Osteoblast (primary cell): ENCODE results near the gene PIWIL4. TPM values are rescaled to one million over a fixed set of nuclear protein-coding genes. Genes with fewer than 3 reads are reported as not detected.
A peak's percentile ranks its signal among the peaks of the same experiment; 100 is the strongest.
"Not testable (repeated sequence)": the region's sequence is repeated elsewhere in the genome, so short reads cannot be mapped to it uniquely, and the experiment has no call there.

Experiments
- DNase-seq: peaks from one replicate; pipeline ENCODE4 v3.0.0; 2011; ENCODE audit warnings: low spot score, mixed read lengths; ENCODE audit not compliant: insufficient read length; ENCODE audit errors: missing footprints
- H2AFZ ChIP-seq: 2 replicates; pipeline ENCODE4 v1.6.0; 2011; ENCODE audit warnings: mild to moderate bottlenecking, low read length
- H3K27ac ChIP-seq: 2 replicates; pipeline ENCODE4 v1.5.1; 2011; ENCODE audit warnings: mild to moderate bottlenecking, low read depth, low read length, moderate library complexity
- H3K27me3 ChIP-seq: 2 replicates; pipeline ENCODE4 v1.6.0; 2012; ENCODE audit warnings: mild to moderate bottlenecking, control low read depth, inconsistent platforms, low read length, moderate library complexity; ENCODE audit not compliant: insufficient read depth
- H3K36me3 ChIP-seq: 2 replicates; pipeline ENCODE4 v1.5.1; 2011; ENCODE audit warnings: mild to moderate bottlenecking, low read length, control low read depth, moderate library complexity; ENCODE audit not compliant: insufficient read depth
- H3K4me1 ChIP-seq: 2 replicates; pipeline ENCODE4 v1.5.1; 2011; ENCODE audit warnings: mild to moderate bottlenecking, low read length, control low read depth, moderate library complexity; ENCODE audit not compliant: insufficient read depth
- H3K4me2 ChIP-seq: 2 replicates; pipeline ENCODE4 v1.6.0; 2011; ENCODE audit warnings: mild to moderate bottlenecking, low read length; ENCODE audit not compliant: insufficient read depth
- H3K4me3 ChIP-seq: fragments of 200-600 bp; sonication (generic); 3 replicates; pipeline ENCODE4 v1.5.1; 2012; ENCODE audit warnings: mild to moderate bottlenecking, low read length, inconsistent platforms; ENCODE audit not compliant: insufficient read depth
- H3K79me2 ChIP-seq: 2 replicates; pipeline ENCODE4 v1.6.0; 2012; ENCODE audit warnings: mild to moderate bottlenecking, low read length, control low read depth, inconsistent platforms; ENCODE audit not compliant: insufficient read depth
- H3K9me3 ChIP-seq: 2 replicates; pipeline ENCODE4 v1.5.1; 2011; ENCODE audit warnings: low read depth, low read length, control low read depth
- H4K20me1 ChIP-seq: 2 replicates; pipeline ENCODE4 v1.6.0; 2012; ENCODE audit warnings: mild to moderate bottlenecking, low read length, control low read depth; ENCODE audit not compliant: insufficient read depth
- CTCF ChIP-seq: IDR thresholded peaks from 2 replicates; pipeline ENCODE4 v1.5.1; 2011; ENCODE audit warnings: mild to moderate bottlenecking, low read depth, low read length, moderate library complexity; ENCODE audit errors: extremely low read depth
- total RNA-seq: library from RNA; depleted of rRNA; stranded (reverse); fragments of >200 nt; gene quantifications from 2 replicates; pipeline ENCODE4 v1.2.3, GENCODE V29; 2012

The PIWIL4 gene
- total RNA-seq, 1 donor, result 1.8 TPM

DNA sequence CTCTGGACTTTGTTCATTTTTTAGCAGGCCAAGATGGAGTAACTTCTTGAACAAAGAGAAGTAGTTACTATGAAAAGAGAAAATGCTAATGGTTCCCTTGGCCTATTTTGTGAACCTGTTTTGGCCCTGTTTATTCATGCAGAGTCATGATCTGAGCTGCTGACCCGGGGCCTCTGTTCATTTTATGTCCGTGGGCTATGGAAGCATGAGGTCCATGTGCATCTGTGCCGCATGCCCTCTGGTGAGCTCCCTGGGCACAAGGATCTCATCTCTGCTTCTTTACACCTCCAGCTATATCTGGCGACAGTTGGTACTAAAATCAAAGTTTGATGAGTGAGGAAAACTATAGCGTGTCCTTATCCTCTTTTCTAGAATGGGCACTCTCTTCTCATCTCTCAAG, 1.0 kb downstream of the PIWIL4 start:
- Histone ChIP-seq H3K4me2 (no peak overlapping the region), H3K9me3 (no peaks in the 10 kb centered on the region), H3K36me3 (no peaks in the 10 kb centered on the region), H3K27ac (no peak overlapping the region), H3K27me3 (no peaks in the 10 kb centered on the region), H3K4me1 (peaks cover 8% of the 10 kb centered on the region), H4K20me1 (peaks cover 2% of the 10 kb centered on the region), H2AFZ (no peak overlapping the region), H3K79me2 (no peaks in the 10 kb centered on the region), H3K4me3 (no peak overlapping the region)
- DNase-seq, result no peak
- no peak for TF ChIP-seq CTCF

GRCh38 chr11:94568717-94569116, 1.5 kb downstream of the PIWIL4 start:
- no peaks in the 10 kb centered on the region for H3K27me3 ChIP-seq
- no peaks in the 10 kb centered on the region for H3K79me2 ChIP-seq
- peaks cover 2% of the 10 kb centered on the region for H3K4me1 ChIP-seq
- no peaks in the 10 kb centered on the region for H3K36me3 ChIP-seq
- peaks cover 2% of the 10 kb centered on the region for H4K20me1 ChIP-seq
- no peak overlapping the region for H3K4me2 ChIP-seq
- H2AFZ ChIP-seq, result no peak overlapping the region
- no peak overlapping the region for H3K4me3 ChIP-seq
- H3K9me3 ChIP-seq, result no peaks in the 10 kb centered on the region
- H3K27ac ChIP-seq, result no peak overlapping the region
- no peak for DNase-seq
- no peak for TF ChIP-seq CTCF

GRCh38 chr11:94572975-94573374, 5.8 kb downstream of the PIWIL4 start:
- H3K27me3 ChIP-seq, H3K36me3 ChIP-seq, DNase-seq, H3K4me2 ChIP-seq, H3K4me3 ChIP-seq, H2AFZ ChIP-seq, H3K79me2 ChIP-seq, H3K27ac ChIP-seq, H3K9me3 ChIP-seq, H4K20me1 ChIP-seq: not testable (repeated sequence)
- H3K4me1 ChIP-seq, result peaks cover 12% of the 10 kb centered on the region

DNA sequence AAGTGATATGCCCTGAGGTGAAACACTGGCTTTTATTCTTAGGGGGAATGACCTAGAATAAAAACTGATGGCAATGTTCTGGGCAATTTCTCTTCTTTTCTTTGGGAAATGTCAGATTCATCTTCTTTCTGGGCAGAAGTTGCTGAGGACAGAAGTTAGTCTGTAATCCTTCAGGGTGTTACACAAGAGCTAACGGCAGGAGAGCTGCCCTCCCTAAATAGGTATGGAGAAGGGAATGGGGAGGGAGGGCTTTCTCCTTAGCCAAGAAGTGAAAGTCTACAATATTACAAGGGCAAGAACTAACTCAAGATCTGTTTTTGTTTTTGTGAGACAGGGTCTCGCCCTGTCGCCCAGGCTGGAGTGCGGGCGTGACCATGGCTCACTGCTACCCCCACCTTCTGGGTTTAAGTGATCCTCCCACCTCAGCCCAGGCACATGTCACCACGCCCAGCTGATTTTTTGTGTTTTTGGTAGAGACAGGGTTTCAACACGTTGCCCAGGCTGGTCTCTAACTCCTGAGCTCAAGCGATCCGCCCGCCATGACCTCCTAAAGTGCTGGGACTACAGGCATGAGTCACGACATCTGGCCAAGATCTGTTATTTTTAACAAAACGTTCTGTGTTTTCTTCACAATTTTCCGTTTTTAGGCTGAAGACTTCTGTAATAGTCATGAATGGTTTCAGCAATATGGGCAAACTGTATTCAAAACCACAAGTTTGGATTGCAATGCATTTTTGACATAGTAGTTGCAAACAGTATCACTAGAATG, 7.2 kb downstream of the PIWIL4 start:
- DNase-seq, result peak; percentile 83
- peak overlapping the region; percentile 78 for H2AFZ ChIP-seq
- peaks cover 12% of the 10 kb centered on the region for H3K4me1 ChIP-seq
- H3K79me2 ChIP-seq, result no peaks in the 10 kb centered on the region
- H3K4me3 ChIP-seq, result peak overlapping the region; percentile 62
- H3K27ac ChIP-seq, result peak overlapping the region; percentile 29
- TF ChIP-seq CTCF, result no peak
- no peaks in the 10 kb centered on the region for H3K27me3 ChIP-seq
- no peaks in the 10 kb centered on the region for H4K20me1 ChIP-seq
- peak overlapping the region; percentile 70 for H3K4me2 ChIP-seq
- H3K36me3 ChIP-seq, result no peaks in the 10 kb centered on the region
- H3K9me3 ChIP-seq, result no peaks in the 10 kb centered on the region
